Central memory CD4-positive, alpha-beta T cell (primary cell): ENCODE results near the gene PARM1.
"Not testable (repeated sequence)": the region's sequence is repeated elsewhere in the genome, so short reads cannot be mapped to it uniquely, and the experiment has no call there.

ENCODE experiments used
- DNase-seq: peaks from one replicate; pipeline ENCODE4 v3.0.0; 2022

Gene PARM1

DNA sequence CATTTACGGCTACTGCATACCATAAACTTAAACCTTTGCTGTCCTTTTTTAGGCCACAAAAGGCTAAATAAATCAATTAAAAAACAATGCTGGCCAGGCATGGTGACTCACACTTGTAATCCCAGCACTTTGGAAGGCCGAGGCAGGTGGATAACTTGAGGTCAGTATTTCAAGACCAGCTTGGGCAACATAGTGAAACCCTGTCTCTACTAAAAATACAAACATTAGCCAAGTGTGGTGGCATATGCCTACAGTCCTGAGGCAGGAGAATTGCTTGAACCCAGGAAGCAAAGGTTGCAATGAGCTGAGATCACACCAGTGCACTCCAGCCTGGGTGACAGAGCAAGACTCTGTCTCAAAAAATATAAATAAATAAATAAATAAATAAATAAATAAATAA lies 61.5 kb downstream of the PARM1 start:
- DNase-seq, result not testable (repeated sequence)

DNA sequence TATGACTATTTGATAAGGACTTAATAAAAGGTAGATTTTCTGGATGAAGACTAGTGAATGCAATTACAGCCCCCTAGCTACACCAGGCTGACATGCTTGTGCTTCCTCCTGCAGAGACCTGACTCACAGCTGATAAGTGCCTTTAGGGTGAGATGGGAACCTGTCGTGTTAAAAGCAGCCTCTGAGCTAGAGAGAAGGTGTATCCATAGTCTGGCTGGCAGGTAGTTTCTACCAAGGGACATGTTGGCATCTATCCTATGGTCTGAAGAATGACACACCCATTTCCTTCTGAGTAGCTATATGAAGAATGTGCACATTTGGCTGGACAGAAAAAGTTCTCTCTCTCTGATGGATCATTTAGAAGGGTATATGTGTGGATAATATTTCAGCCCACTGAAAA lies 64.1 kb downstream of the PARM1 start:
- DNase-seq, result no peak

DNA sequence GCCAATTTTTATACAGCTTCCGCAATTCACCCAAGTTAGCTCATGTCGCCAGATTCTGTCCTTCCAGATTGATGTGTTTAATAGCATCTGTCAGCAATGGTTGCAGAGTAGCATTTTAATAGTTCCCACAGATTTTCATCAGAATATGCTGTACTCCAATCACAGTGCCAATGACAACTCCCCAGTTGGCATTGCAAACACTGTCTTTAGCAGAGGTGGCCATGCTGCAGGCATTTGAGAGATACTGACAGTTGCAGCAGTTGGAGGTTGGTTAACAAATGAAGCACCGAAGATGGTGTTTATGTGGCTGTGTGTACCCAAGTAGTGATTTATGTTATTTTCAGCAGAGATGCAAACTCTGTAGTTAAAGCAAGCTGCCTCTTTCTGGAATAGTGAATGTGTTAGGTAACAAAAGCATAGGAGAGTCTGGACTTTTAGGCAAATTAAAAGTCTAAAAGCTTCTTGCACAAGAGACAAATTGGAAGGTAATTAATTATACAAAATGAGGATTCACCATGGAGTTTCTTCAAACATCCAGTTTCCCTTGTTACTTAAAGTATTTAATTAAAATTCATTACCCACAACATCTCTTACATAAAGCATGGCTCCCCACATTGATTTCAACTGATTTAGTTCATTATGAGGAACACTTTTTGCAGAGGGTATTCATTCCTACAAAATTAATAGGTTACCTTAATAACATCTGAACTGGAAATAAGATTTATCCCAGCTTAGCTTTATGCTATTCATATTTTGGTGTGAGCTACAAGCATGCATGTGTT lies 65.2 kb downstream of the PARM1 start:
- DNase-seq, result no peak

DNA sequence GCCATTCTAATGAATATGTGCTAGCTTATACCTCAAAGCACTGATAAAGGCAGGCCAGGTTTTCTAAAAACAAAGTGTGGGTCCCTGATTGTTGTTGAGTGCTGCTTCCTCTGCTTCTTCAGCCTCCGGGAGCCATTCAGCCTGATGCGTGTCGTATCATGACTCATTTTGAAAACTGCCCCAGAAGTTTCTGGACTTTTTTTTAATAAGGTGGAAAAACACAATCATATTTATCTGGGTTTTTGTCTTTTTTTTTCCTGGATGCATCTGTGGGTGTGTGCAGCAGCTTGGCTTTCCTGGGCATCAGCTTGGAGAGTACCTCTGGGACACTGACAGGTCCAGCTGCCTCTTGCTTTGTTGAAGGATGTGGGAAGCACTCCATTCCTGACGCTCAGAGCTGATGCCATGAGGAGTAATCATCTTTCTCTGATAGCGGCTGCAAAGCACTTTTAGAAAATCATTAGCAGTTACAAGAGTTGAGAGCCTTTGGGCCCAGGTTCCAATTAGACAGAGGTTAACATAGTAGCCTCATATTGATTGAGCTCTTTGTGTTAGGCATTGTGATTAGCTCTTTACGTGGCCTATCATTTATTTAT lies 66.9 kb downstream of the PARM1 start:
- DNase-seq, result no peak

DNA sequence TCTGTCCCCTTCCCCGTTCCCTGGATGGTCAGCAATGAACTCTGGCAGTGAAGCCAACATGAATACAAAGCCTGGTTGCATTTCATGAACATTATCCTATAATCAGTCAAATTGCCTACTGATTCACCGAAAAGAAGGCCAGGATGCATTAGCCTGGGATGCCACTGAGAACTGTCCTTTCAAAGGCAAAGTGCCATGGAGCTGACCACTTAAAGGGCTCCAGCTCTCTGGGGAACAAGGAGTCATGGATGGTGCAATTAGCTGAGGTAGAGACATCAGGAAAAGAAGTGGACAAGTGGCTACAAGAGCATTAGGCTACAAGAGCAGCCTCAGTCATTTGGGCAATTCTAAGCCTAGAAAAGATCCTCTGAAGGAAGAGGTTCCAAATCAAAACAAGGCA lies 69.0 kb downstream of the PARM1 start:
- DNase-seq, result no peak

DNA sequence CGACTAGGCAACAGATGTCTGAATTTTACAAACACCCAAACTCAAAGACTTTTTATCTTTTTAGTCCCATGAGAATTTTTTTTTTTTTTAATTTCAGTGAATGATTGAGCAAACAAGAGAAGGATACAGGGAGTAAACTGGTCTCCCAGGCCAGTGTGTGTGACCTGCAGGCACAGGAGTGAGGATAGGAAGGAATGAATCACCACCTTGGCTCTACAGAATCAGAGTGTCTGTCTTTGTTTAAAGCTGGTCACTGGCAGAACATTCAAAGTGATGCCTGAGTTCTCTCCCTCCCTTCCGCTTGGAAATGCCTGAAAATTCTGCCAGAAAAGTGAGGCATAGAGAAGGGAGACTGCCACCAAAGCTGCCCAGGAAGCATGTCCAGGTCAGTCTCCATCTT lies 69.5 kb downstream of the PARM1 start:
- no peak for DNase-seq

DNA sequence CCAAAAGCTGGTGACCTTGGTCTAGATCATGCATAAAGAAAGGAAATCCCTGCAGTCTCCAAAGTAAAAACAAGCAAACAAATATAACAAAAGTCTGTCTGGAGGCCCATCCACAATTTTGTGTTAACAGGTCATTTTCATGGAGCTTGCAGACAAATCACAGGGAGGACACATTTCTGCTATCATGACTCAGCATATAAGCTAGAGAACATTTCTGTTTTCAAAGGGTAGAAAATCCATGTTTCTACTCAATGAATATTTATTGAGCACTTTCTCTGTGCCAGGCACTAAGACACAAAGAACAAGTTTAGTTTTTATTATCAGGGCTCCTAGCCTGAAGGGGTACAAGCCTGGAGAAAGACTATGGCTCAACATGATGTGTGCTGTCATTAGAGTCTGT lies 71.1 kb downstream of the PARM1 start:
- no peak for DNase-seq

DNA sequence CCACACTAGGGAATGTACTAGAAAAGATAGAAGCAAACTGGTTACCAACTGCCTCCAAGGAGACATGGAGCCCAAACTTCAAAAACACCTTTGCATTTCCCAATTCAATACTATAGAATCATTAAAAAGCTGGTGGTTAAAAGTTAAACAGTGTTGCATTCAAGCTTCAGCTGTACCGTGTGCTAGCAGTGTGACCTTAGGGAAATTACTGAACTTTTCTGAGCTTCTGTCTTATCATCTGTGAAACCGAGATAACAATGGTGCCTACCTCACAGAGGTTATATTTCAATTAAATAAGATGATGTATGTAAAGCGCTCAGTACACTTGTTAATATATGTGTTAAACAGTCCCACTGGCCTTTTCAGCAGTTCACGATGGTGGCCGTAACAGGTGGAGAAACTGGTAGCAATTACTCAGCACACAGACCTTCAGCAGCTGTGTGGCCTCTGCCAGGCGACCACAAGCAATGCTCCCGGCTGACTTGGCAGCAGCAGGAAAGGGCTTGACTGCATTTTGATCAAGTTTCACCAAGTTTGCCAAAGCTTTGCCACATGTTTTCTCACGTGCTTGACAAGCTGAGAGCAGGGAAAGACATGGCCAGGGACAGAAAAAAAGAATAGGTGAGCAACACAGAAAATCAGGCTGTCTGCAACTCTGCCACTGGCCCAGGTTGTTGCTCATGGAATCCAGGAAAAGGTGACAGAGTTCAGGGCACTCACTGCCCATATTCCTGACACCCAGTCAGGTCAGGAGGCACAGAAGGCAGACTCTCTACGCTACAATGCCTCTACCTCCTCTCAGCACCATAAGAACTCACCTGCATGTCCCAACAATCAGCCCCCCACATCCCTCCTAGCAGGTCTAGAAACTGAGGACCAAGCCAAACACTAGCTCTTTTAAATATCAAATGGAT lies 72.1 kb downstream of the PARM1 start:
- no peak for DNase-seq

DNA sequence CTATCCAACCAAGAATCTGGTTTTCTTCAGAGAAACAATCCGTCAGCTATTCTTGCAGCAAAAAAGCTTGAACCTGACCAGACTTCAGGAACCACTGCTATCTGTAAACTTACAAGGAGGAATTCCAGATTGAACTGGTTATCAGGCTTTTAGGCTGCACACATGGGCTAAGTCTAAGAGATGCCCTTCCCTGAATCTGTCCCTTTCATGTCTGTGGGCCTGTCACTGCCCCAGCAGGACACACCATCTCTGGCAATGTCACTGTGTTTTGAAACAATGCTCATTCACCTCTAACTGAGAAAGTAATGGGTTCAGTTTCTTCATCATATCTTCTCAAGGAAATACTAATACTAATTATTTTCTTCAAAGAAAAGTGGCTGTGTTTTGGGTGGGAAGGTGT lies 72.8 kb downstream of the PARM1 start:
- DNase-seq, result no peak

DNA sequence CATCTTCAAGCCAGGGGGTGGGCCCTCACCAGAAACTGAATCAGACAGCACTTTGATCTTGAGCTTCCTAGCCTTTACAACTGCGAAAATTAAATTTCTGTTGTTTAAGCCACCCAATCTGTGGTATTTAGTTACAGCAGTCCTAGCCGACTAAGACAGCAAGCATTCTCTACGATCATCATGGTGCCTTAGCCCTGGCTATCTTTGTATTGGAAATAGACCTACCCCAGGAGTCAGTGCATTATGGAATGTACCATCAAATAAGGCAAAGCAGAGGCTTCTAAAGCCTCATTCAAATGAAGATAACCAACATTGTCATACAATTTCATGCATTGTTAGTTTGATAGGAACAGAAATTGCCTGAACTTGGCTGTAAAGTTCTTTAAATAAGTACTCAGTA lies 75.0 kb downstream of the PARM1 start:
- DNase-seq, result no peak

DNA sequence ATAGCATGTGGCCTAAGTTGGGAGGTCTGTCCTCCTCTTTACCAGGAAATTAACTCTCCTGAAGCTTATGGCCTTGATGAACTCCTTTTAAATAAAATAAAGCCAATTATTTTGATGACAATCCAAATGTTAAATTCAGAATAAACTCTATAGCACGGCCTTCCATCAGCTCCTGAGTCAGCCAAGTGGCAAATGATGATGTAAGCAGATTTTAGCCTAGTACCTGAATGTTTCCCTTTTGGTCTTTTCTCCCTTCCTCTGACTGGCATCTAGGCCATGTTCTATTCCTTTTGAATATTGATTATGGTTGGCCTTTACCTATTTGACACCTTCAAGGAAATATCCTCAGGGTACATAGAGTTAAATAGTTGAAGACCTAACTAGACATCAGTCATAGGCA lies 76.2 kb downstream of the PARM1 start:
- no peak for DNase-seq

DNA sequence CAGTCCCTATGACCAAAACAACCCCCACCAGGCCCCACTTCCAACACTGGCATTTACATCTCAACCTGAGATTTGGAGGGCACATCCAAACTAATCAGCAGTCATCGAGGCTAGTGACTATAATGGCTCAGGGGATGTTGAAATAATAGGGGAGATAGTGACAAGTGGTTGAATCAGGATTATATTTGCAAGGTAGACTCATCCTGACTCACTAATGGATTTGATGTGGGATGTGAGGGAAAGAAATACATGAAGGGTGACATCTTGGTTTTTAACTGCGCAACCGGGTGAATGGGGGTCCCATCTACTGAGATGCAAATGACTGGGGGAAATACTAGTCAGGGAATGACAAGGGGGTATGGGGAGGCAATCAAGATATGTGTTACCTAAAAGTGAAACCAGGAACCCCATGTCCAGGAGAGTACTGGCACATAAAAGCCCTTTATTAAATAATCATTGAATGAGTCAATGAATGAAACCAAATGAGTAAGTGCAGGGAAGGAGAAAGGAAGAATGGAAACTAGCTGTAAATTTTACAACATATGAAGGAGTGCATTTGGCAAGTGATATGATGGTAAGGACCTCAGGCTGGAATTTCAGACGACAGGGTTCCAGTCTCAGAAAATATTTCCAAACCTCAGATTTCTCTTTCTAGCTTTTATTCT lies 78.3 kb downstream of the PARM1 start:
- DNase-seq, result no peak

DNA sequence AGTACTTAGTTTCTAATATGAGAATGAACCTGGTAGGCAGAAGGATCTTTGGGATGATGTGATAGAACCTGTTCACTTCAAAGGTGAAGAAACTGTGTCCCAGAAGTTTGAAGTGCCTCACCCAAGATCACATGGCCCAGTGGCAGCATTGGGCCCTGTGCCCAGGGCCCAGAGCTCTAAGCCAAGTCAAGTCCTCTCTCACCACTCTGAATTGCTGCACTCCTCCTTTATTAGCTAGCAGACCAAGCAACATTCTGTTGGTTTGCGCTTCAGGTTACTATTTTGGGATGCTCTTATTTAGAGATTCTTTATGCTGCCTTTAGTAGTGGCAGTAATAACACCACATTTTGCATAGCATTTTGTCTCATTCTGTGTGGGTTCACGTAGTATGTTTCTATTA lies 82.7 kb downstream of the PARM1 start:
- no peak for DNase-seq

DNA sequence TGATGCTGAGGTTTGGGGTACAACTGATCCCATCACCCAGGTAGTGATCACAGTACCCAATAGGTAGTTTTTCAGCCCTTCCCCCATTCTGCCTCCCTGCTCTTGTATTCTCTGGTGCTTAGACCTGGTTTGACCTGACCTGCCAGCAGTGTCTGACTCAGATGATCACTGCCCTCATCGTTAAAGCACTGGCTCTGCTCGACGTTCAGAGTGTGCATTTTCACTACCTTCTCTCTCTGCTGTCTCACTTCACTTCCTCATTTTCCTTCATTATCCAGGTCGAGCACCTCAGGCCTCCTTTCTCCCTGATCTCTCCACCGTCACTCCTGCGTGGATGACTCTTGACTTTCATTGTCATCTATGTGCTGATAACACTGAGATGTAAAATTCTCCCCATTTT lies 83.6 kb downstream of the PARM1 start:
- no peak for DNase-seq

DNA sequence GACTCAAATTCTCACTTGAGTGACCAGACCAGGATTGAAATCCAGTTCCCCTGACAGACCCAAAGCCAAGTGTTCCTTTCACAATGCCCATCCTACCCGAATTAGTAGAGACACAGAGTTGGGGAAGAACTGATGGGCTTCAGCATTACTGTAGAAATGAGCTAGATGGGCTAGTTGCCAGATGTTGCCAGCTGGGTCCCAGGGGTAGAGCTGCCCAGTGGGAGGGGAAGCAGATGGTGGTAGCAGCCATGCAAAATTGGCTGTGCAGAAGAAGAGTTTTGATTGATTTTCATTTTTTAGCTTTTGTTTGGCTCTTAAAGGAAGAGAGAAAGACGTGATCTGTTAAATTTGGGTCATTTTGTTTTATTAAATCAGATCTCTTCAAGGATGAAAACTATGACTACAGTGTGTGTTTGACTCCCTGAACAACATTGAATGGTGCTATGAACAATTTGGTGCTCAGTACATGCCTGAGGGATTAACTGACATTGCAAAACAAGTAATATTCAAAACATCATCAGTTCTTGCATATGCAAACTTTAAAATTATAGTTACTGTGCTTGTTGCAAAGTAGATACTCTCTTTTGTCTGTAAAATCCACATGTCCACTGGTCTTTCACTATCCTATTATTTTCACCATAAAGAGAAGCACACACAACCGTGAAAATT lies 86.0 kb downstream of the PARM1 start:
- no peak for DNase-seq

DNA sequence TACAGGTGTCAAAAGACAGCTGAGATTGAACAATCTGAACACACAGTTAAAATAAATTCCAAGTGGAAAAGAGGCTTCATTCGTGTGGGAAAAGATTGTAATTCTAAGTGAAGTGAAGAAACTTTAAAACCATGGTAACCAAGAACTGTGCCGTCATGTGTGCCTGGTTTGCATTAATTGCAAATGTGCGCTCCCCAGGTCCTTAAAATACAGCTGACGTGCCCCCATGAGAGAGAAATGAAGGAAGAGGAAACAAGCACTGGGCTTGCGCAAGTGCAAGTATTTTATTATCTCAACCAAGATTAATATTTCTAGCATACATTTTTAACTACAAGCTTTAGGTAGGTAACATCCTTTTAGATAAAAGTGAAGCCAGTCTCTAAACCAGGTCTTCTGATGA lies 92.5 kb downstream of the PARM1 start:
- no peak for DNase-seq

DNA sequence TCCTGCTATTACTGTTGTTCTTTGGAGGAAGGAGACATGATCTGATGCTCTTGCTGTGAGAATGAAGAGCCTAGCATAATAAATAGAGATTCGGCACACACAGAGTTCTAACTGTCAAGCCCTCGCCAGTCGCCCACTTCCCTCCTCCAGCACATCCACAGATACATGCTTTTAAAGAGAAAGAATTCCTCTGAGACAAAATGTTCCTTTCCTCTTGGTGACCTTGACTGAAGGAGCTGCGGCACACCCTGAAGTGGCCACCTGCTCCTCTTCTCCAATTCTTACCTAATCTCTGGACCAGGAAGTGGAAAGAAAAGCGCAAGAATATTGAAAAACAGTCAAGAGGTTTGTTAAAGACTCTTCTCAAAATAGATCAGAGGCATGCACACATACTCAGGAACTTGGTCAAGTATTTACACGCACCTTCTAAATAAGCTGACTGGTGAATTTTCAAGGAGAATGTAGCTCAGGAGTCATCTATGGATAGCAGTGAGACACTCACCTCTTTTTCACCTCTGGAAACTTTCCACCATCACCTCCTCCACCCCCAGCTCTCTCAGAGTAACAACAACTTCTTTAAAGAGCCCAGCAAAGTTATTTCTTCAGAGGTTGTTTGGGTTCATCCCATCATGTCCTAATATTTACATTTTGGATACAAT lies 95.4 kb downstream of the PARM1 start:
- DNase-seq, result no peak

DNA sequence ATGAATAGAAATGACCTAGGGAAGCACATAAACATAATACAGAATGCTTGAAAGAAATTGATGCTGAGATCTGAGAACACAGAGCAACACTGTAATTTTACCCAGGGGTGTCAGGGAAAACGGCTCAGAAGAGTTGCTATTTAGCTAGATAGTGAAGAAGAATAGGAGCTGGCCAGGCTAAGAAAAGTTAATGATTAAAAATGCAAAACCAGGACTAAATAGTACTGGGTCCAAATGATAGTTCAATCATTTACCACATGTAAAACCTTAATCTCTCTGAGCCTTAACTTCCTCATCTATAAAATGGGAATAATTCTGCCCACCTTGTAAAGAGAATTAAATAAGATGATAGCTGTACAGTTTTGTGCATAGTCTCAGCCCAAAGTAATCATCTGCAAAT lies 97.1 kb downstream of the PARM1 start:
- no peak for DNase-seq

DNA sequence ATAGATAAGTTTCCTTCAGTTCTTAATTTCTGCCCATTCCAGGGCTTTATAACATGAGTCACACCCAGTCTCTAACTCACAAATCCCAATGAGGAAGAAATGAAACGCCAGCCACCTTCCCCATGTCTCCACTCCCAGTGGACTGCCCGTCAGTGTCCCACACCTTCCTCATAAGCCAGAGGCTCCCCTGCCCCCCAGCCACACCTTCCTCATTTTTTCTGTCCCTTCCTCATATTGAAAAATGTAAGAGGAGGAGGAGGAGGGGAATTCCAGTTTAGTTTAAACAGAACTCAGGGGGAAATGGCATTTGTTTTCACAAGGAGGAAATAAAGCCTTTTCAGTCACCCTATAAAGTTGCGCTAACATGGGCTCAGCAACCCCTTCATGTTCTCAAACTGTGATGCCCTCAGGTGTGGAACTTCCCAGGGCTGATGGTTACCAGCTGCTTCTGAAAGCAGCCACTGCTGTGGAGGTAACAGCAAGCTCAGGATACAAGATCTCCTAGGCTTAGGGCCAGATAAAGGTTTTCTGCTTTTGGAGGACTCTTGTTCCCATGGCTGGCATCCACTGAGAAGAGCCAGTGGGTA lies 97.8 kb downstream of the PARM1 start:
- DNase-seq, result no peak

DNA sequence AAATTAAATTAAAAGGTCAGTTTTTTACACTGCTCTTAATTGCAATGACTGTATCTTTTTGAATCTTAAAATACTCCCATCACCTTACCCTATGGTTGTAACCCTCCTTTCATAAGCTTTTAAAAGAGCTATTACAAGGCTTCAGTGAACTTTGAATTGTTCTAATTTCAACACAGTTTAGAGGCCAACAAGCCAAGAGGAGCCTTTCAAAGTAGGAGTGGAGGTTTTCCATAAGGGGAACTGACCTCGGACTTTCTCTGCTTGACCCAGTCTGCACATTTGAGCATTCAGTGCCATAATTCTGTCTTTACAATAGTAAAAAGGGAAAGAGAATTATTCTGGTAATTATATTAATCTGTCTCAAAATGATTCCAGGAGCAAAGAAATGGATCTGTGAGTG lies 98.9 kb downstream of the PARM1 start:
- DNase-seq, result no peak

DNA sequence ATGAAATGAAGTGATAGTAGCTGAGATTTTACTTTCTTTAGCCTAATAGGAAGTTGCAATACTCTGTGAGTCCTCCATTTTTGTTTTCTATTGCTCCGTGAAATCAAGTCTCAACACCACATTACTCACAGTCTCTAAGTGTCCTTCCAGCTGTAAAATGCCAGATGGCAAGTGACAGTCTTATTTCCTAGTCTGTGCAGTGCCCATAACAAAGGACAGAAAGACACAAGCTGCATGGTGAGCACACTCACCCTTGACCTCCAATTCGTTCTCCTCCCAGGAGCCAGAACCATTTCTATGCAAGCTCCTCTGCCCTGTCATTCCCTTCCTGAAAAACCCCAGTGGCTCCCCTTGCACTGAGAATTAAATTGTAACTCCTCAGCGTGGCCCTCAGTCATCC lies 101.6 kb downstream of the PARM1 start:
- DNase-seq, result no peak

DNA sequence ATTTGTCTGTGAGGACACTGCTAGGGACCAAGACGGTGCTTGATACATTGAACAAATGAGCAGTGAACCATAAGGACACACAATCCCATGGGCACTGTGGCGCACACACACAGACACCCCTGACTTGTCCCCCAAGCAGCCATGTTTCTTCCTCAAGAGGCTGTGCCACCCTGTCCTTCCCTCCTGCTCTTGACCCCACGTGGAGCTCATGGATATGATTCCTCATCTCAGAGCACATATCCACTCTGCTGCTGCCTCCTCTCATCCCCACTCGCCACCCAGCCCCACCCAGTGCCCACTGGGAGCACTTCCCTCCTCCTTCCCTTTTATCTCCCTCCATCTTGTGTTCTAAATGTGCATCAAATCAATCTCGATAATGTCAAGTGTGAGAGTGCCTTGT lies 102.4 kb downstream of the PARM1 start:
- no peak for DNase-seq
